Liver (tissue), 9 donors: ENCODE data around the gene XYLT1. TPM values are rescaled to one million over a fixed set of nuclear protein-coding genes. Genes with fewer than 3 reads are reported as not detected.
A peak's percentile ranks its signal among the peaks of the same experiment; 100 is the strongest.

ENCODE experiments used
- DNase-seq: peaks from one replicate; pipeline ENCODE4 v3.0.0-alpha.2; 2017; ENCODE audit warnings: low spot score
- H3K27ac ChIP-seq, 2 donors: one replicate each; pipeline ENCODE4 v1.7.0; 2013; ENCODE audit warnings: inconsistent platforms in 2 of 2, low read length in 2 of 2, control low read depth in 1 of 2, low read depth in 1 of 2, mild to moderate bottlenecking in 1 of 2
- H3K27me3 ChIP-seq, 4 donors: one replicate each; pipeline versions ENCODE4 v1.6.1 to v1.7.0; 2013; ENCODE audit warnings: low read length in 3 of 4, inconsistent platforms in 1 of 4, mild to moderate bottlenecking in 1 of 4, moderate library complexity in 1 of 4; ENCODE audit not compliant: control insufficient read depth in 4 of 4, insufficient read depth in 4 of 4
- H3K36me3 ChIP-seq, 4 donors: one replicate each; pipeline versions ENCODE4 v1.6.1 to v1.7.0; 2013; ENCODE audit warnings: low read length in 3 of 4, mild to moderate bottlenecking in 3 of 4, low read depth in 1 of 4, moderate library complexity in 1 of 4; ENCODE audit not compliant: control insufficient read depth in 4 of 4, insufficient read depth in 3 of 4
- H3K4me1 ChIP-seq, 4 donors: one replicate each; pipeline versions ENCODE4 v1.6.1 to v1.7.0; 2013; ENCODE audit warnings: low read length in 3 of 4, mild to moderate bottlenecking in 3 of 4, moderate library complexity in 1 of 4; ENCODE audit not compliant: control insufficient read depth in 4 of 4, insufficient read depth in 4 of 4
- H3K4me3 ChIP-seq, 3 donors: one replicate each; pipeline versions ENCODE4 v1.6.1 to v1.7.0; 2013; ENCODE audit warnings: low read length in 3 of 3, control low read depth in 1 of 3, low read depth in 1 of 3, mild to moderate bottlenecking in 1 of 3
- H3K9ac ChIP-seq, 2 donors: one replicate each; pipeline ENCODE4 v1.7.0; 2013; ENCODE audit warnings: low read length in 2 of 2, mild to moderate bottlenecking in 2 of 2, moderate library complexity in 2 of 2, control low read depth in 1 of 2, low read depth in 1 of 2
- H3K9me3 ChIP-seq, 4 donors: one replicate each; pipeline versions ENCODE4 v1.6.1 to v1.7.0; 2013; ENCODE audit warnings: low read length in 3 of 4; ENCODE audit not compliant: control insufficient read depth in 4 of 4
- ATF3 ChIP-seq: IDR thresholded peaks from 2 replicates; pipeline ENCODE4 v1.6.1; 2016; ENCODE audit warnings: antibody characterized with exemption
- CTCF ChIP-seq: fragments of 150-350 bp; IDR thresholded peaks from 2 replicates; pipeline ENCODE4 v1.5.1; 2017; ENCODE audit warnings: improper control_type of control experiment, low read depth, low read length; ENCODE audit not compliant: missing input control
- EGR1 ChIP-seq, 2 donors: IDR thresholded peaks; 2 replicates each; pipeline ENCODE4 v1.6.1; 2016 to 2018; ENCODE audit warnings: antibody characterized with exemption in 2 of 2, low read depth in 2 of 2
- FOXA1 ChIP-seq: IDR thresholded peaks from 2 replicates; pipeline ENCODE4 v1.6.1; 2016; ENCODE audit warnings: antibody characterized with exemption
- FOXA2 ChIP-seq: IDR thresholded peaks from 2 replicates; pipeline ENCODE4 v1.6.1; 2016; ENCODE audit warnings: antibody characterized with exemption
- GABPA ChIP-seq, 2 donors: IDR thresholded peaks in 1 of 2; conservative IDR thresholded peaks in 1 of 2; 2 replicates each; pipeline ENCODE4 v1.6.1; 2016; ENCODE audit warnings: antibody characterized with exemption in 2 of 2, mild to moderate bottlenecking in 1 of 2, moderate library complexity in 1 of 2
- HNF4A ChIP-seq, 2 donors: conservative IDR thresholded peaks; 2 replicates each; pipeline ENCODE4 v1.6.1; 2016; ENCODE audit warnings: antibody characterized with exemption in 2 of 2, mild to moderate bottlenecking in 2 of 2
- HNF4G ChIP-seq: IDR thresholded peaks from 2 replicates; pipeline ENCODE4 v1.6.1; 2016; ENCODE audit warnings: antibody characterized with exemption
- JUND ChIP-seq, 2 donors: IDR thresholded peaks; 2 replicates each; pipeline ENCODE4 v1.6.1; 2016; ENCODE audit warnings: antibody characterized with exemption in 2 of 2
- NR2F2 ChIP-seq: IDR thresholded peaks from 2 replicates; pipeline ENCODE4 v1.6.1; 2016; ENCODE audit warnings: antibody characterized with exemption
- RAD21 ChIP-seq, 2 donors: IDR thresholded peaks; 2 replicates each; pipeline ENCODE4 v1.6.1; 2016; ENCODE audit warnings: antibody characterized with exemption in 2 of 2, mild to moderate bottlenecking in 2 of 2
- RXRA ChIP-seq, 2 donors: IDR thresholded peaks; 2 replicates each; pipeline ENCODE4 v1.6.1; 2017 to 2018; ENCODE audit warnings: antibody characterized with exemption in 2 of 2, mild to moderate bottlenecking in 1 of 2
- SP1 ChIP-seq: IDR thresholded peaks from 2 replicates; pipeline ENCODE4 v1.6.1; 2018; ENCODE audit warnings: antibody characterized with exemption, mild to moderate bottlenecking
- TAF1 ChIP-seq: conservative IDR thresholded peaks from 2 replicates; pipeline ENCODE4 v1.6.1; 2016; ENCODE audit warnings: antibody characterized with exemption, mild to moderate bottlenecking
- YY1 ChIP-seq: IDR thresholded peaks from 2 replicates; pipeline ENCODE4 v1.6.1; 2016; ENCODE audit warnings: antibody characterized with exemption, mild to moderate bottlenecking
- ZBTB33 ChIP-seq: IDR thresholded peaks from 2 replicates; pipeline ENCODE4 v1.6.1; 2016; ENCODE audit warnings: antibody characterized with exemption
- WGBS: extraction: QIAGEN DNeasy Blood & Tissue Kit; methylation state at CpG from one replicate; pipeline ENCODE4 v1.1.7; 2013; 5-methylcytosine and 5-hydroxymethylcytosine counted together
- polyA plus RNA-seq, 2 donors: library from polyadenylated mRNA; stranded (reverse) in 1 of 2; unstranded in 1 of 2; fragments of 200-250 nt in 1 of 2; fragments of >200 nt in 1 of 2; fragmentation: Nextera tagmentation in 1 of 2; extraction: Ambion mirVana in 1 of 2; gene quantifications; one replicate each; pipeline versions ENCODE4 v1.2.1 to v1.2.3, GENCODE V29; 2013 to 2015
- total RNA-seq, 2 donors: library from RNA; depleted of rRNA; stranded (reverse); fragments of >200 nt; gene quantifications; one replicate each; pipeline ENCODE4 v1.2.3, GENCODE V29; 2014
- TF ChIP-seq, protein P1 (sequence below): IDR thresholded peaks from 2 replicates; pipeline ENCODE4 v1.6.1; 2016; ENCODE audit warnings: antibody characterized with exemption
- TF ChIP-seq, protein P2 (sequence below): IDR thresholded peaks from 2 replicates; pipeline ENCODE4 v1.6.1; 2016; ENCODE audit warnings: antibody characterized with exemption, mild to moderate bottlenecking
- donor health status: healthy.
- donor health status: healthy.
- donor health status: healthy.
- donor health status: healthy.
- donor health status: healthy.

The XYLT1 gene
- total and polyA plus RNA-seq, 4 donors: 0.25 to 2.3 (median 0.53) TPM

GRCh38 chr16:17170435-17170834, 300.3 kb downstream of the XYLT1 start:
- no peaks in the 10 kb centered on the region for H3K36me3 ChIP-seq
- no peak for TF ChIP-seq FOXA2
- TF ChIP-seq SP1: peak; percentile 51
- TF ChIP-seq, protein P1, sequence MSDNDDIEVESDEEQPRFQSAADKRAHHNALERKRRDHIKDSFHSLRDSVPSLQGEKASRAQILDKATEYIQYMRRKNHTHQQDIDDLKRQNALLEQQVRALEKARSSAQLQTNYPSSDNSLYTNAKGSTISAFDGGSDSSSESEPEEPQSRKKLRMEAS: no peak
- TF ChIP-seq GABPA (IDR thresholded peaks at IDR 0.05 in 1 of 2, conservative IDR thresholded peaks at IDR 0.05 in 1 of 2): no peak
- TF ChIP-seq ATF3: no peak
- TF ChIP-seq HNF4A (conservative IDR thresholded peaks at IDR 0.05): peak; percentile 31 to 48
- peak; percentile 25 for TF ChIP-seq YY1
- TF ChIP-seq RAD21 (IDR thresholded peaks at IDR 0.05): peak in 1 of 2 donors; percentile 35
- TF ChIP-seq ZBTB33: no peak
- no peak for TF ChIP-seq JUND (IDR thresholded peaks at IDR 0.05)
- no peak for TF ChIP-seq TAF1
- no peak for TF ChIP-seq HNF4G
- no peak for TF ChIP-seq FOXA1
- TF ChIP-seq RXRA (IDR thresholded peaks at IDR 0.05): peak; percentile 65 to 75
- TF ChIP-seq, protein P2, sequence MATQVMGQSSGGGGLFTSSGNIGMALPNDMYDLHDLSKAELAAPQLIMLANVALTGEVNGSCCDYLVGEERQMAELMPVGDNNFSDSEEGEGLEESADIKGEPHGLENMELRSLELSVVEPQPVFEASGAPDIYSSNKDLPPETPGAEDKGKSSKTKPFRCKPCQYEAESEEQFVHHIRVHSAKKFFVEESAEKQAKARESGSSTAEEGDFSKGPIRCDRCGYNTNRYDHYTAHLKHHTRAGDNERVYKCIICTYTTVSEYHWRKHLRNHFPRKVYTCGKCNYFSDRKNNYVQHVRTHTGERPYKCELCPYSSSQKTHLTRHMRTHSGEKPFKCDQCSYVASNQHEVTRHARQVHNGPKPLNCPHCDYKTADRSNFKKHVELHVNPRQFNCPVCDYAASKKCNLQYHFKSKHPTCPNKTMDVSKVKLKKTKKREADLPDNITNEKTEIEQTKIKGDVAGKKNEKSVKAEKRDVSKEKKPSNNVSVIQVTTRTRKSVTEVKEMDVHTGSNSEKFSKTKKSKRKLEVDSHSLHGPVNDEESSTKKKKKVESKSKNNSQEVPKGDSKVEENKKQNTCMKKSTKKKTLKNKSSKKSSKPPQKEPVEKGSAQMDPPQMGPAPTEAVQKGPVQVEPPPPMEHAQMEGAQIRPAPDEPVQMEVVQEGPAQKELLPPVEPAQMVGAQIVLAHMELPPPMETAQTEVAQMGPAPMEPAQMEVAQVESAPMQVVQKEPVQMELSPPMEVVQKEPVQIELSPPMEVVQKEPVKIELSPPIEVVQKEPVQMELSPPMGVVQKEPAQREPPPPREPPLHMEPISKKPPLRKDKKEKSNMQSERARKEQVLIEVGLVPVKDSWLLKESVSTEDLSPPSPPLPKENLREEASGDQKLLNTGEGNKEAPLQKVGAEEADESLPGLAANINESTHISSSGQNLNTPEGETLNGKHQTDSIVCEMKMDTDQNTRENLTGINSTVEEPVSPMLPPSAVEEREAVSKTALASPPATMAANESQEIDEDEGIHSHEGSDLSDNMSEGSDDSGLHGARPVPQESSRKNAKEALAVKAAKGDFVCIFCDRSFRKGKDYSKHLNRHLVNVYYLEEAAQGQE: peak; percentile 23
- no peak for TF ChIP-seq CTCF
- no peak for TF ChIP-seq NR2F2
- TF ChIP-seq EGR1 (IDR thresholded peaks at IDR 0.05; ENCODE audit: low read depth in 2 of 2): no peak
- no peak overlapping the region for H3K4me3 ChIP-seq
- H3K27ac ChIP-seq: no peak overlapping the region
- peaks cover 0 to 34% (median 24%) of the 10 kb centered on the region in 4 donors for H3K4me1 ChIP-seq
- no peaks in the 10 kb centered on the region for H3K27me3 ChIP-seq
- 78% methylated on average over 3 of the region's 3 CpGs for WGBS
- H3K9me3 ChIP-seq: no peaks in the 10 kb centered on the region
- DNase-seq: no peak
- H3K9ac ChIP-seq: no peak overlapping the region
